Adipocyte (in vitro differentiated cells): ENCODE results near the gene SLC25A29.
"Not testable (repeated sequence)": the region's sequence is repeated elsewhere in the genome, so short reads cannot be mapped to it uniquely, and the experiment has no call there.

Experiments
- DNase-seq: peaks from one replicate; pipeline ENCODE4 v3.0.0-alpha.2; 2015; ENCODE audit warnings: low read depth
- H3K27me3 ChIP-seq: replicated peaks from 2 replicates; pipeline ENCODE4 v1.7.0; 2013; ENCODE audit warnings: mild to moderate bottlenecking, low read length, moderate library complexity; ENCODE audit not compliant: control insufficient read depth, insufficient read depth
- H3K36me3 ChIP-seq: 2 replicates; pipeline ENCODE4 v1.7.0; 2013; ENCODE audit warnings: low read length, mild to moderate bottlenecking, moderate library complexity; ENCODE audit not compliant: control insufficient read depth, insufficient read depth, severe bottlenecking
- H3K4me1 ChIP-seq: 2 replicates; pipeline ENCODE4 v1.7.0; 2013; ENCODE audit warnings: mild to moderate bottlenecking, low read length, moderate library complexity; ENCODE audit not compliant: control insufficient read depth, insufficient read depth
- H3K4me3 ChIP-seq: 2 replicates; pipeline ENCODE4 v1.7.0; 2013; ENCODE audit warnings: mild to moderate bottlenecking, low read length, moderate library complexity
- H3K9ac ChIP-seq: 2 replicates; pipeline ENCODE4 v1.7.0; 2013; ENCODE audit warnings: mild to moderate bottlenecking, low read length, moderate library complexity
- H3K9me3 ChIP-seq: 2 replicates; pipeline ENCODE4 v1.7.0; 2013; ENCODE audit warnings: mild to moderate bottlenecking, low read length, moderate library complexity; ENCODE audit not compliant: control insufficient read depth

The SLC25A29 gene

GRCh38 chr14:100289916-100290606 lies 16.2 kb downstream of the SLC25A29 start:
- DNase-seq, result no peak
- no peak overlapping the region for H3K4me3 ChIP-seq
- H3K9me3 ChIP-seq, result no peaks in the 10 kb centered on the region
- peaks cover 38% of the 10 kb centered on the region for H3K4me1 ChIP-seq
- no peak overlapping the region for H3K9ac ChIP-seq
- no peaks in the 10 kb centered on the region for H3K27me3 ChIP-seq
- no peaks in the 10 kb centered on the region for H3K36me3 ChIP-seq

- Histone ChIP-seq H3K9me3 (no peaks in the 10 kb centered on the region), H3K9ac (no peak overlapping the region), H3K27me3 (no peaks in the 10 kb centered on the region), H3K4me3 (no peak overlapping the region), H3K4me1 (peaks cover 28% of the 10 kb centered on the region), H3K36me3 (no peaks in the 10 kb centered on the region)
- no peak for DNase-seq
These were observed 17.7 kb downstream of the SLC25A29 start for GRCh38 chr14:100288382-100289185.

- peaks cover 29% of the 10 kb centered on the region for H3K4me1 ChIP-seq
- DNase-seq, H3K27me3 ChIP-seq, H3K9me3 ChIP-seq, H3K36me3 ChIP-seq, H3K4me3 ChIP-seq, H3K9ac ChIP-seq: not testable (repeated sequence)
These were observed 18.3 kb downstream of the SLC25A29 start for GRCh38 chr14:100287998-100288295.

GRCh38 chr14:100287202-100287997 lies 18.8 kb downstream of the SLC25A29 start:
- H3K4me1 ChIP-seq, result peaks cover 33% of the 10 kb centered on the region
- DNase-seq, result no peak
- no peaks in the 10 kb centered on the region for H3K27me3 ChIP-seq
- no peak overlapping the region for H3K4me3 ChIP-seq
- no peak overlapping the region for H3K9ac ChIP-seq
- no peaks in the 10 kb centered on the region for H3K9me3 ChIP-seq
- no peaks in the 10 kb centered on the region for H3K36me3 ChIP-seq

GRCh38 chr14:100286484-100287191 lies 19.6 kb downstream of the SLC25A29 start:
- Histone ChIP-seq H3K9me3 (no peaks in the 10 kb centered on the region), H3K27me3 (no peaks in the 10 kb centered on the region), H3K4me1 (peaks cover 41% of the 10 kb centered on the region), H3K4me3 (no peak overlapping the region), H3K36me3 (no peaks in the 10 kb centered on the region), H3K9ac (no peak overlapping the region)
- no peak for DNase-seq

GRCh38 chr14:100285913-100286400 lies 20.3 kb downstream of the SLC25A29 start:
- Histone ChIP-seq H3K9me3 (no peaks in the 10 kb centered on the region), H3K4me3 (peak overlapping the region; percentile 78), H3K4me1 (peaks cover 48% of the 10 kb centered on the region)

GRCh38 chr14:100285021-100285912 lies 21.0 kb downstream of the SLC25A29 start:
- no peaks in the 10 kb centered on the region for H3K9me3 ChIP-seq
- H3K4me3 ChIP-seq, result peak overlapping the region; percentile 78
- no peaks in the 10 kb centered on the region for H3K27me3 ChIP-seq
- H3K36me3 ChIP-seq, result no peaks in the 10 kb centered on the region
- H3K9ac ChIP-seq, result peak overlapping the region; percentile 85
- H3K4me1 ChIP-seq, result peaks cover 51% of the 10 kb centered on the region
- DNase-seq, result peak; percentile 82

More at GRCh38 chr14:100285913-100286400, 20.3 kb downstream of the SLC25A29 start:
- no peaks in the 10 kb centered on the region for H3K27me3 ChIP-seq
- no peak for DNase-seq
- H3K36me3 ChIP-seq, result no peaks in the 10 kb centered on the region
- peak overlapping the region; percentile 85 for H3K9ac ChIP-seq

GRCh38 chr14:100283984-100284881 lies 22.0 kb downstream of the SLC25A29 start:
- Histone ChIP-seq H3K36me3 (no peaks in the 10 kb centered on the region), H3K4me3 (peak overlapping the region; percentile 78), H3K9ac (peak overlapping the region; percentile 85), H3K9me3 (no peaks in the 10 kb centered on the region), H3K27me3 (no peaks in the 10 kb centered on the region), H3K4me1 (peaks cover 51% of the 10 kb centered on the region)
- no peak for DNase-seq

GRCh38 chr14:100283436-100283835 lies 22.8 kb downstream of the SLC25A29 start:
- not testable (repeated sequence) for H3K36me3 ChIP-seq, H3K9me3 ChIP-seq, DNase-seq, H3K27me3 ChIP-seq, H3K4me3 ChIP-seq, H3K9ac ChIP-seq
- H3K4me1 ChIP-seq, result peaks cover 51% of the 10 kb centered on the region
